GM19238 (cell line): ENCODE results near the gene DGKG.

Source experiments
- DNase-seq: peaks from one replicate; pipeline ENCODE4 v3.0.0; 2011; ENCODE audit warnings: low spot score; ENCODE audit not compliant: insufficient read length

The DGKG gene

DNA sequence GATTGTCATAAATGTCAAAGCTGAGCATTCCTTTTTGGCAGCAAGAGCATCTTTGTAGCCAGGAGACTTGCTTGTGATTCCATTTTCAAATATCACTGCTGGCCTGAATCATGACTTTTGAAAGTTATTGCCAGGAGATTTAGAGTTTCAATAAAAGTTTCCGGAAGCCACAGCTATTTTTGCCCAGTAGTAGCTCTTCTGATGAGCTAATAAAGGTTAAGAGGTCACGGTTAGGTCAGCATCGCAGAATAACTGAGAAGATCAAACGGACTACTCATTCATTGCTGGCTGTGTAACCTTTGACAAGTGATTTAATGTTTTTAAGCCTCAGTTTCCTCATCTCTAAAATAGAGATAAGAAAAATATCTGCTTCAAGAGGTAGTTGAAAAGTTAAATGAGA is 148.1 kb downstream of the DGKG start:
- no peak for DNase-seq

- DNase-seq: no peak
Measured at GRCh38 chr3:186212611-186213010, 149.4 kb downstream of the DGKG start.

DNA sequence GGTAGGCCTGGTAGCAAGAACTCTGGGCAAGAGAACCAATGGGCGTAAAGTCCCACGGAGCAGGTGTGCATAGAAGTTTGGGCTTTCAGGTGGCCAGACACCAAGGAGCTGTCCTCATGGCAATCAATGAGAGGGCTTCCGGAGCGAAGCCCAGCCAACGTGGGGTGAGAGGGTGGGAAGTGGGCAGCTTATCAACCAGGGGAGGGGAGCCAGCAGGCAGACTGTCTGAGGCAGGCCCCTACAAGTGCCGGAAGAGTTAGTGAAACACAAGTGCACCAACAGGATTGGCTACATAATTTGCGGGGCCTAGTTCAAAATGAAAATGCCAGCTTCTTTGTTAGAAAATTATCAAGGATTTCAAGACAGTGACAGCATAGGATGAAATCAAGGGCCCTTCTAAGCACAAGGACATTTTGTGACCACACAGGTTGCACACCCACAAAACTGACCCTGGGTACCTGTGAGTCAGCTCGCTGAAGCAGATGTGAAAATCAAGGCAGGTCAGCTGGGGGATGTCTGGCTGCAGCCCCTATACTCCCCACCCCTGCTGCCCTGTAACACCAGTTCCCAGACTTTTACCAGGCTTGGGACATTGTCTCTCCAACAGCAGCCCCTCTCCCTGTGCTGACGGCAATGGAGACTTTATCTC is 151.1 kb downstream of the DGKG start:
- DNase-seq: no peak

DNA sequence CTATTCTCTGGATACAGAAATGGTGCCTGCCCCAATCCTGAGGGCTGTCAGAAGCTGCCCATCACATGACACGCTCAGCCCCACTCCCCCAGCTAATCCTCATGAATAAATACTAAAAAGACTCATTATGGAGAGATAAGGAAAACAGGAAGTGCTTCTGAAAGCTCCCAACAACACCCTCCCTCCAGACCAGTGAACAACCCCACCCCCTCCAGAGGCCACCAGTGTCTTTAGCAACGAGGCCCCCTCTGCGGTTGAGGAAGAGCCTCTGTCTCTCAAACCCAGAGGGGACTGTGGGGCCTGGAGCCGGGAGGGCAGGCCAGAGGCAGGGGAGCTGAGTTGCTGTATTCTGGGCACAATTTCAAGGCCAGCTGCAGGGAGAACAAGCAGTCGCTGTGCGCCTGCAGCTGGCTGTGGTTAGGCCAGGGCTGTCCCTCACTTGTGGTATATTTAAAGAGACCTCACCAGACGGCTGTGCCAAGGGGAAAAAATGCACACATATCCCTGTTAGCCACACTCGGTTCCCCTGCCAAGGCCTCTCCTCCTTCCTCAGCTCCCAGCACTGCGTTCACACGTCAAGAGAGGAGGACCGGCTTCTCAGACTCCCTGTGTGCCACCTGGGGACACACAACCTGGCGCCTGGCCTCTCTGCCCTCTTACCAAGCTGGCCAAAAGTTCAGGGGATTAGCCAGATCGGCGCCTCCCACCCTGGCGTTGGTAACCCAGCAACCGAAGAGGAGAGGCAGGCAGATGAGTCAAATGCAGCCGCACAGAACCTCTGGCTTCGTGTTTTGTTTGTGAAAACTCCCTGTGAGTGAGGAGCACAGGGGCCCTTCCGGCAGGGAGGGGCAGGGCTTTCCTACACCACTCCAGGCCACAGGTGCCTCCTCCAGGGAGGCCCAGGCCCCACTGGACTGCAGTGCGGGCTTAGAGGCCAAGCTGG is 152.0 kb downstream of the DGKG start:
- peak; percentile 36 for DNase-seq

DNA sequence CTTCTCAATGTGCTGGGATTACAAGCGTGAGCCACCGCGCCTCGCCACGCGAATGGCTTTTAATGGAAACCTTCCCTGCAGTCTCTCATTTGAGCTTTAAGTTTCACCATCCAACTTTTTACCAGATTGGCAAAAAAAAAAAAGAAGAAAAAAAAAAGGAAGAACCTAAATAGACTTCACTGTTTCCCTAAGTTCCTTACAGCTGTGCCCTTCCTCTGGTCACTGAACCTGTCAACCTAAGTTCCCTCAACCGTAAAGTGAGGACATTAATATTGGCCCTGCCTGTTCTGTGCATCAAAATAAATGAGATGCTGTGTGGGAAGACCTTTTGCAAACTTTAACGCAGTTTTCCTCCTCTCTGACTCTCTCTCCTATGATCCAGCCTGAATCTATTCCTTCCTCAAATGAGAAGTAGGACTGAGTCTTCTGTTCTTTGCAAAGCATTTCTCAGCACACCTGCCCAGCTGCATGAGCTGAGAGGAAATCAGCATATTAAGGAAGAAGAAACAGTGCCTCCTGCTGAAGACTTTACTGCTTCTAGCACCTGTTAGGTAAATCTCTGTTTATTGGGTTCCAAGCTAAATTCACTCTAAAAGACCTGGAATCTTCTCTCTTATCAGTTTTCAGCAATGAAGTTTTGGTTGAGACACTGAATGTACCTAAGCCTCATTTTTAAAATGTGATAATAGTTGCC is 153.6 kb downstream of the DGKG start:
- no peak for DNase-seq

DNA sequence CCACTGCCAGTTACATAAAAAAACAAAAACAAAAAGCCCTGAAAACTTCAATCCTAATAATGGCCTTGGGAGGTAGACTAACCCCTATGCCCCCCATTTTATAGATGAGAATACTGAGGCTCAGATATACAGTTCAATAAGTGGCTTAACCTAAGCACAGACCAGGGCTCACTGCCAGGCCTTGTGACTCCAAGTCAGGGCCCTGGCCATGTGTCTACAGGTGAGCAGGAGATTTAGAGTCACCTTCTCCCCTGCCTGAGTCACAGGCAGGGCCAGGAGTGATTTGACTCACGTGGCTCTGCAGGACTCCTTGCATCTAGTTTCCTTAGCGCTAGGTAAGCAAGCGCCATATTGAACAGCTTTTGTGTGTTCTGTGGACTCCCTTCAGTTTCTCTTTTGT is 154.5 kb downstream of the DGKG start:
- DNase-seq: no peak

DNA sequence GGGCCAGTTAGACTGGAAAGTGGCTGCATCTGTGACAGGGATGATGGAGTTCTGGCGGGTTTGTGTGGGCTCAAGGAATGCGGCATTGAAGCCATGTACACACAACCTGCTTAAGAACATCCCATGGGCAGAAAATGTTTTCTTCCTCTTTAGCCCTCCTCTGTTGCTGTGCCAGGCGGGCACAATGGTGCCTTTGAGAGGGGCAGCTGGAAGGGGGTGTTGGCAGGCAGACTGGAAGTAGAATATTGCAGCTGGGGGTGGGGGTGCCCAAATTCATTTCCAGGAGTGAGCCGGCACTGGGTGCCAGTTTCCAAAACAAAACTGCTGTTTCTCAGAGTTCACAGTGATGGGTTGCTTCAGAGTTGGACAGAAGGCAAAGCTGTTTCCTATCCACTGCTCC is 161.3 kb downstream of the DGKG start:
- no peak for DNase-seq

GRCh38 chr3:186198442-186198841 is 163.6 kb downstream of the DGKG start:
- no peak for DNase-seq

DNA sequence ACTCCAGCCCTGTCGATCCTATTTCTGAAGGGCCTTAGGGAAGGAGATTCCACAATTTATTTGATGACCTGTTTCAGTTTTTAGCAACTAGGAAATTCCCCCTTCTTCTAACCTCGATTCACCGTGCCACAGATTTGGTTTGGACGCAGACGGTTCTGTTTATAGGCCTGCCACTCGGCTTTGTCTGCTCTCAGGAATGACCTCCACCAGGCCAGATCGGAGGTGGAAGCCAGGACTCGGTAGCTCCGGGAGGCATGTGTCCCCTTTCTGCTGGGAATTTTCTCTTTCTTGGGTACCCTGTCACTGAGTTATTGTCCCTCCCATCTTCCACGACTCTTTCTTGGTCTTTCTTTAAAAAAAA is 167.6 kb downstream of the DGKG start:
- no peak for DNase-seq

GRCh38 chr3:186193534-186194450 is 168.2 kb downstream of the DGKG start:
- DNase-seq: no peak

GRCh38 chr3:186192823-186193222 is 169.2 kb downstream of the DGKG start:
- DNase-seq: no peak

DNA sequence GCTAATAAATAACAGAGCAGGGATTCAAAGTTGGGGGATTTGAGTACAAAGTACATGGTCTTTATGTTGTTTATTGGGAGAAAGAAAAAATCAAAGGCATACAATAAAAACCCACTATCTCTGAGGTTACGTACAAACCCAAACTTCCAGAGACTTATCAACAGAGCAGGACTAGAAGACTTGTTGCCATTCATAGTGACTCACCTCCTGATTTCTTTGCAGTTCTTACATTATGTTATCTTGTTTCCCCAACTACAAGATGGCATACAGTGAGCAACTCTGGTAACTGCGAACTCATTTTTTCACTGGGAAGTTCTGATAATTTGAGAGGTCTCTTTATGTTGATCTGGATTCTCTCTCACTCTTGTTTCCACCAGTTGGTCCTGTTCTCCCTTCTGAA is 172.5 kb downstream of the DGKG start:
- no peak for DNase-seq

DNA sequence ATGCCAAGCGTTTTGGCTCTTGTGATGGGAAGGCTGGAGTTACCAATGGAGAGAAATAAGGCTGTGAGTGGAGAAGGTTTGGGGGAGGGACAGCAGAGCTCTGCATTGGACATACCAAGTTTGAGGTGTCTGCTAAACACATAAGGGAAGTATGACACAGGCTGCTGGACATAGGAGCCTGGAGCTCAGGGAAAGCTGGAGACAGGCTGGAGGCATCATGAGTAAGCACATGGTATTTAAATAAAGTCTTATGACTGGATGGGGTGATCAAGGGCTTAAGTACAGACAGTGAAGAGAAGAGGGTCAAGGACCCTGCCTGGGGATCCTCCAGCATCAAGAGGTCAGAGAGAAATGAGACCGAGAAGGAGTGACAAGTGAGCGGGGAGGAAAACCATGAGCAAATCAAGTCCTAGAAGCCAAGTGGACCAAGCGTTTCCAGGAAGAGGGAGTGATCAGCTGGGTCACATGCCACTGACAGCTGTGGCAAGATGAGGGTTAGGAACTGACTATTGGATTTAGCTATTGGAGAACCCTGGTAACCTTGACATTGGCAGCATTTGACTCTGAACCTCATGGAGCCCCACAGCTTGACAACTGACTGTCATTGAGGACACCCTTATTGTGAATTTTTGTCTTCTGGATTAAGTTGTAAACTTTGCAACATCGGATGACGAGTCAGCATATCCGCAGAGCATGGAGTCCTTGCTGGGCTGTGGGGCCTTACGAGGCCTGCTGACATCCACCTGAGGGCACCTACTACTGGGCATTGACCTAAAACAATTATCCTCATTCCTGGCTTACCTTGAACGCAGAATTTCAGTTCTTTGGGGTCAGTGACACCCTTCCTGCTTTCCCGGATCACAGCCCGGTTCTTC is 174.4 kb downstream of the DGKG start:
- DNase-seq: no peak

GRCh38 chr3:186185194-186185787 is 176.7 kb downstream of the DGKG start:
- peak; percentile 22 for DNase-seq

GRCh38 chr3:186184021-186184420 is 178.0 kb downstream of the DGKG start:
- no peak for DNase-seq

DNA sequence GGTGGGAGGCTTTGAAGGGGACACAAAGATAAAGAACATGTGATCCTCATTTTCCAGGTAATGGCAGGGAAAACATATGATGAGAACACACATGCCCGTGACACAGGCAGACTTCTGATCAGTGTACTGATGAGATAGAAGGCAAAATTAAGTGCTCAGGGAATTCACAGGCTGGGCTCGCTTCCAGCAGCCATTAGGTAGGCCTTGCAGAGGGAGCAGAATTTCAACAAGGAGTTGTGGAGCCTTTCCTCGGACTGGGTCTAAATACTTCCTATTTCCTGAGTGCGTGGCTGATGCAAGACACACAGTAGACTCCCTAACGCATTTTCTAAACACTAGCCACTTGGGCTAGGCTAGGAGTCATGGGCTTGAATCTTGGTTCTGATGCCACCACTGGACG is 179.2 kb downstream of the DGKG start:
- no peak for DNase-seq

GRCh38 chr3:186181901-186182300 is 180.1 kb downstream of the DGKG start:
- DNase-seq: no peak

DNA sequence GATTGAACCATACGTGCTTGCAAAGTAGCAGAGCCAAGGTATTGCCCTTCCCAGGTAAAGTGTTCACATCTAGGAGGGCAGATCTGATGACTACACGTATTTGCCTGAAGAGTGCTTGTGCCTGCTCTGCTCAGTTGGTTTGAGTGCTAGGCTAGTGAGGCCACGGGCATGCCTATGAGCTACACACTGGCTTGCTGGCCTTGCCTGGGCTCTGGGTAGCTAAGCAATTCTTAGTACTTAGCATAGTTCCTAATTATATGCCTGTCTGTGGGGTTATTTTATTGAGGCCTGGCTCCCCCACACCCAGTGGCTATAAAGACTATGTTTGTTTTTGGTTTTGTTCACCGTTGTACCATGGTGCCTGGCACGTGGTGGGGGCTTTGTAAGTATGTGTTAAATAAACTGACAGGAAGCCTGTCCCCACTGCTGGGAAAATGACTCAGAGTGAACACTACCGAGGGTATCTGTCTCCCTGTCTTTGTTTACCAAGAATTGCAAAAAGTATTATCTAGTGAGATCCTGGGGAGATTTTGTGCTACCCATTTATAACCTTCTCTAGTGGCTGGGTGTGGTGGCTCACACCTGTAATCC is 181.0 kb downstream of the DGKG start:
- no peak for DNase-seq

DNA sequence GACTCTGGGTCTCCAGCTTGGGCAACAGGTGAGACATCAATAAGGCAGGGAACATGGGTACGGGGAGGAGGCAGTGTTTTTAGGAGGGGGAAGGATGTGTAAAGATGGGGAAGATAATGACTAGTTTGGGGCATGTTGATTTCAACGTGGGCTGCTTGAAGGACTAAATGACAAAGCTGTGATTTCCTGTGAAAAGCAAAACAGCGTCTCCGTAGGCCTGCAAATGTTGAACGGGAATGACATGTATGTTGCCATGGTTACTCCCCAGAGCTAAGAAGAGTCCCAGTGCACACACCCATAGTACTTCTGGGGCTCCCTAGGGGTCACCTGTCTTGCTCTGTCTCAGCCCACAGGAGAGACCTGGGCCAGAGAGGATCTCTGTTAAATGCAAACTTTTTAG is 181.9 kb downstream of the DGKG start:
- DNase-seq: no peak
